GM18508 (cell line): Measurements from ENCODE around the gene EPHA5.

Experiments
- ATAC-seq: cut with Tn5 transposase; IDR thresholded peaks from one replicate; pipeline ENCODE4 v1.9.1; 2021; ENCODE audit warnings: moderate number of reproducible peaks; ENCODE audit not compliant: insufficient read depth, unreplicated experiment

The EPHA5 gene

GRCh38 chr4:65508168-65508567 lies 162.1 kb downstream of the EPHA5 start:
- no peak for ATAC-seq

GRCh38 chr4:65502131-65502701 lies 168.1 kb downstream of the EPHA5 start:
- no peak for ATAC-seq

- ATAC-seq, result no peak
These were observed 171.7 kb downstream of the EPHA5 start for GRCh38 chr4:65498606-65499005.

GRCh38 chr4:65495439-65495838 lies 174.8 kb downstream of the EPHA5 start:
- ATAC-seq, result no peak

GRCh38 chr4:65482410-65482809 lies 187.9 kb downstream of the EPHA5 start:
- ATAC-seq, result no peak

- ATAC-seq, result no peak
These were observed 197.8 kb downstream of the EPHA5 start for GRCh38 chr4:65472531-65472930.

GRCh38 chr4:65467068-65467680 lies 203.1 kb downstream of the EPHA5 start:
- ATAC-seq, result no peak

GRCh38 chr4:65461781-65462180 lies 208.5 kb downstream of the EPHA5 start:
- no peak for ATAC-seq

GRCh38 chr4:65457011-65457410 lies 213.3 kb downstream of the EPHA5 start:
- no peak for ATAC-seq

- no peak for ATAC-seq
These were observed 213.7 kb downstream of the EPHA5 start for GRCh38 chr4:65456579-65456978.

- no peak for ATAC-seq
These were observed 216.9 kb downstream of the EPHA5 start for GRCh38 chr4:65453398-65453797.

GRCh38 chr4:65450899-65451298 lies 219.4 kb downstream of the EPHA5 start:
- no peak for ATAC-seq

GRCh38 chr4:65437102-65437501 lies 233.2 kb downstream of the EPHA5 start:
- ATAC-seq, result no peak

GRCh38 chr4:65422109-65422508 lies 248.2 kb downstream of the EPHA5 start:
- ATAC-seq, result no peak

GRCh38 chr4:65420036-65420435 lies 250.3 kb downstream of the EPHA5 start:
- ATAC-seq, result no peak

GRCh38 chr4:65416891-65417290 lies 253.4 kb downstream of the EPHA5 start:
- no peak for ATAC-seq

GRCh38 chr4:65407483-65407882 lies 262.8 kb downstream of the EPHA5 start:
- ATAC-seq, result no peak

GRCh38 chr4:65401083-65401482 lies 269.2 kb downstream of the EPHA5 start:
- ATAC-seq, result no peak

- no peak for ATAC-seq
These were observed 271.2 kb downstream of the EPHA5 start for GRCh38 chr4:65399084-65399483.

- ATAC-seq, result peak; percentile 56
These were observed 277.2 kb downstream of the EPHA5 start for GRCh38 chr4:65393078-65393477.

- no peak for ATAC-seq
These were observed 277.8 kb downstream of the EPHA5 start for GRCh38 chr4:65392488-65392887.

- ATAC-seq, result no peak
These were observed 278.5 kb downstream of the EPHA5 start for GRCh38 chr4:65391814-65392213.
